Loucy (cell line): ENCODE results near the gene C16orf89.

ENCODE experiments used
- CTCF ChIP-seq: fragments of 200-600 bp; sonication (generic); conservative IDR thresholded peaks from 2 replicates; pipeline ENCODE4 v1.5.1; 2014; ENCODE audit warnings: mild to moderate bottlenecking, antibody characterized with exemption, low read length
- EZH2phosphoT487 ChIP-seq: fragments of 200-600 bp; IDR thresholded peaks from 2 replicates; pipeline ENCODE4 v1.6.1; 2018; ENCODE audit warnings: antibody characterized with exemption, mild to moderate bottlenecking, moderate library complexity, borderline replicate concordance

- no peak for TF ChIP-seq CTCF
- no peak for TF ChIP-seq EZH2phosphoT487
Observed at GRCh38 chr16:5075637-5076036, 9.9 kb upstream of the C16orf89 start.
